Measurements from ENCODE around the gene COL23A1.

DNA sequence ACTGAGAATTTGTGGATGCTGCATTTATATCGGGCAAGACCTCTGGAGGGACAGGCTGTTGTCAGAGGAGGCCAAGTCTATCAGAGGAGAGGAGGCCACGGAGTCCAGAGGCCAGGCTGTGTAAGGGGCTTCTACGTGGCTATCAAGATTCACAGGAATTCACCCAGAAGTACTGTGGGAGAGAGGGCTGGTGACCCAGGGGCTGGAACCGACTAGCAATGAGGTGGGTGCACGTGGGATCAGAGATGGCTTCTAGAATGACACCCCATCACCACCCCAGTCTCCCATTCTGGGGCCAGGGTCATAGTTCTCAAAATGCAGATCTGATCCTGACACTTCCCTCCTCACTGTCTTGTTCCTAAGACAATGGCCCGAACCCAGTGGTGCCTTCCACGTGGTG is 296.4 kb downstream of the COL23A1 start:
- TF ChIP-seq, protein P1, sequence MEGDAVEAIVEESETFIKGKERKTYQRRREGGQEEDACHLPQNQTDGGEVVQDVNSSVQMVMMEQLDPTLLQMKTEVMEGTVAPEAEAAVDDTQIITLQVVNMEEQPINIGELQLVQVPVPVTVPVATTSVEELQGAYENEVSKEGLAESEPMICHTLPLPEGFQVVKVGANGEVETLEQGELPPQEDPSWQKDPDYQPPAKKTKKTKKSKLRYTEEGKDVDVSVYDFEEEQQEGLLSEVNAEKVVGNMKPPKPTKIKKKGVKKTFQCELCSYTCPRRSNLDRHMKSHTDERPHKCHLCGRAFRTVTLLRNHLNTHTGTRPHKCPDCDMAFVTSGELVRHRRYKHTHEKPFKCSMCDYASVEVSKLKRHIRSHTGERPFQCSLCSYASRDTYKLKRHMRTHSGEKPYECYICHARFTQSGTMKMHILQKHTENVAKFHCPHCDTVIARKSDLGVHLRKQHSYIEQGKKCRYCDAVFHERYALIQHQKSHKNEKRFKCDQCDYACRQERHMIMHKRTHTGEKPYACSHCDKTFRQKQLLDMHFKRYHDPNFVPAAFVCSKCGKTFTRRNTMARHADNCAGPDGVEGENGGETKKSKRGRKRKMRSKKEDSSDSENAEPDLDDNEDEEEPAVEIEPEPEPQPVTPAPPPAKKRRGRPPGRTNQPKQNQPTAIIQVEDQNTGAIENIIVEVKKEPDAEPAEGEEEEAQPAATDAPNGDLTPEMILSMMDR (IDR thresholded peaks at IDR 0.05; ENCODE audit: low read depth, low read length): no peak
- no peak for TF ChIP-seq EZH2phosphoT487 (IDR thresholded peaks at IDR 0.05; ENCODE audit: low read depth)

Data from OCI-LY3 (cell line).